Mucosa of descending colon (tissue), 3 donors: ENCODE results near the gene MAPK11. TPM values are rescaled to one million over a fixed set of nuclear protein-coding genes. Genes with fewer than 3 reads are reported as not detected.

Experiments used
- ATAC-seq: fragments of 200-7000 bp; cut with Tn5 transposase; one replicate; pipeline ENCODE4 v1.9.1; 2020; ENCODE audit warnings: mild to moderate bottlenecking, moderate library complexity
- DNase-seq, 3 donors: peaks; one replicate each; pipeline ENCODE4 v3.0.0-alpha.2; 2020
- H3K36me3 ChIP-seq: fragments of 200-600 bp; one replicate; pipeline ENCODE4 v1.8.0; 2021; ENCODE audit warnings: low read depth, mild to moderate bottlenecking
- H3K4me1 ChIP-seq: fragments of 200-600 bp; one replicate; pipeline ENCODE4 v1.8.0; 2021; ENCODE audit warnings: low read depth, mild to moderate bottlenecking
- H3K4me3 ChIP-seq: fragments of 200-600 bp; one replicate; pipeline ENCODE4 v1.8.0; 2021; ENCODE audit warnings: mild to moderate bottlenecking
- H3K9me3 ChIP-seq: fragments of 200-600 bp; one replicate; pipeline ENCODE4 v1.8.0; 2021; ENCODE audit warnings: mild to moderate bottlenecking
- CTCF ChIP-seq: fragments of 200-600 bp; IDR thresholded peaks from one replicate; pipeline ENCODE4 v1.8.0; 2022; ENCODE audit warnings: antibody characterized with exemption, mild to moderate bottlenecking
- intact Hi-C, 2 donors: fragments of 100-400 bp; cut with DNase I in 1 of 2; cut with micrococcal nuclease in 1 of 2; formaldehyde crosslinking; loops; one replicate each; pipeline versions ENCODE4 v1.11.0 to v1.11.1; 2022; cut with DNase I, micrococcal nuclease
- total RNA-seq, 3 donors: library from RNA; stranded (reverse); fragmentation: NEBNext Ultra II Directional in 2 of 3; extraction: Animal tissue kit (Norgen Biotek cat#: 25700) in 2 of 3; gene quantifications; one replicate each; pipeline versions ENCODE4 v1.2.1 to v1.2.4, GENCODE V29; 2021 to 2023
- donor health status: DM: no; HTN: no; CAD: no; lungs with moderate emphysema.
- donor health status: DM: no; HTN: no; CAD: no.
- donor health status: DM: no; HTN: yes; CAD: no.

The MAPK11 gene
- total RNA-seq, 3 donors from 2014 or later, result 1.8 to 4.3 (median 3.2) TPM

- ATAC-seq, result peak; percentile 42
- Histone ChIP-seq H3K4me1 (peaks cover 62% of the 10 kb centered on the region), H3K4me3 (peak overlapping the region; percentile 68), H3K36me3 (no peaks in the 10 kb centered on the region), H3K9me3 (no peaks in the 10 kb centered on the region)
- intact Hi-C loops, result loop anchor here in 1 of 2 donors (10.0 kb wide), 1 partner anchor 249 kb away; no protein-coding TSS in a partner anchor
- no peak for TF ChIP-seq CTCF
- DNase-seq, result peak in 2 of 3 donors; percentile 55 to 66
These were observed 24.7 kb downstream of the MAPK11 start for GRCh38 chr22:50245214-50246072.

GRCh38 chr22:50244420-50245213, 25.6 kb downstream of the MAPK11 start, which contains the start of gene TUBGCP6:
TSS of gene TUBGCP6 (minus strand) at chr22:50245023. CDS start at chr22:50244459, 564 bp downstream.
- H3K9me3 ChIP-seq, result no peaks in the 10 kb centered on the region
- peak; percentile 96 to 98 (median 97) for DNase-seq
- H3K4me1 ChIP-seq, result peaks cover 54% of the 10 kb centered on the region
- ATAC-seq, result peak; percentile 90
- intact Hi-C loops, result loop anchor here in 1 of 2 donors (10.0 kb wide), 1 partner anchor 250 kb away; no protein-coding TSS in a partner anchor
- no peak for TF ChIP-seq CTCF
- no peaks in the 10 kb centered on the region for H3K36me3 ChIP-seq
- peak within 1 kb of the TSS; percentile 68 for H3K4me3 ChIP-seq

- intact Hi-C loops, result loop anchor here in 1 of 2 donors (10.0 kb wide), 1 partner anchor 251 kb away; no protein-coding TSS in a partner anchor
- peak; percentile 42 for ATAC-seq
- no peak for TF ChIP-seq CTCF
- H3K4me1 ChIP-seq, result peaks cover 50% of the 10 kb centered on the region
- peak overlapping the region; percentile 68 for H3K4me3 ChIP-seq
- no peaks in the 10 kb centered on the region for H3K36me3 ChIP-seq
- no peaks in the 10 kb centered on the region for H3K9me3 ChIP-seq
- no peak for DNase-seq
These were observed 26.3 kb downstream of the MAPK11 start for GRCh38 chr22:50243685-50244419.

GRCh38 chr22:50242406-50242949, 27.7 kb downstream of the MAPK11 start:
- DNase-seq (no peak), ATAC-seq (no peak)
- intact Hi-C loops, result loop anchor here in 1 of 2 donors (10.0 kb wide), 1 partner anchor 252 kb away; no protein-coding TSS in a partner anchor
- no peak for TF ChIP-seq CTCF
- Histone ChIP-seq H3K4me1 (peaks cover 42% of the 10 kb centered on the region), H3K4me3 (no peak overlapping the region), H3K9me3 (no peaks in the 10 kb centered on the region), H3K36me3 (no peaks in the 10 kb centered on the region)

- intact Hi-C loops, result no loop called here
- Histone ChIP-seq H3K9me3 (no peaks in the 10 kb centered on the region), H3K4me1 (peaks cover 28% of the 10 kb centered on the region), H3K4me3 (no peak overlapping the region), H3K36me3 (no peaks in the 10 kb centered on the region)
- no peak for ATAC-seq
- no peak for DNase-seq
- TF ChIP-seq CTCF, result no peak
These were observed 31.4 kb downstream of the MAPK11 start for GRCh38 chr22:50238755-50239154.
